HepG2 (cell line): ENCODE measurements around the gene SAMD13.

Experiments
- CEBPB ChIP-seq: IDR thresholded peaks from 2 replicates; pipeline ENCODE4 v1.6.1; 2011; ENCODE audit warnings: low read depth, low read length, improper control_type of control experiment, borderline replicate concordance
- DDIT3 ChIP-seq: sonication (generic); formaldehyde crosslinking; IDR thresholded peaks from 2 replicates; pipeline ENCODE4 v1.4.0; 2020; ENCODE audit warnings: mild to moderate bottlenecking, missing genetic modification reagents
- POLR2AphosphoS2 ChIP-seq: IDR thresholded peaks from 2 replicates; pipeline ENCODE4 v1.6.1; 2011; ENCODE audit warnings: low read depth, low read length, improper control_type of control experiment
- ZBTB40 ChIP-seq, 2 experiments: fragments of 450-650 bp in 1 of 2; sonication (generic) in 1 of 2; formaldehyde crosslinking in 1 of 2; IDR thresholded peaks; 2 replicates each; pipeline versions ENCODE4 v1.6.1 to v1.8.0; 2016 to 2022; ENCODE audit warnings: antibody characterized with exemption in 1 of 2, mild to moderate bottlenecking in 1 of 2, missing genetic modification reagents in 1 of 2

GRCh38 chr1:84280912-84281311 is 20.6 kb upstream of the SAMD13 start:
- no peak for TF ChIP-seq DDIT3
- no peak for TF ChIP-seq CEBPB
- TF ChIP-seq POLR2AphosphoS2, result no peak
- TF ChIP-seq ZBTB40 (IDR thresholded peaks at IDR 0.05), result no peak
- TF ChIP-seq ZBTB40 (CRISPR knock-in tag; IDR thresholded peaks at IDR 0.05), result no peak
